ENCODE data around the gene NSMF. TPM values are rescaled to one million over a fixed set of nuclear protein-coding genes. Genes with fewer than 3 reads are reported as not detected.

NSMF gene
- total and polyA plus RNA-seq, 2 of the 8 experiments (the other 6 are each of a cell fraction or from before 2014, with no cell fraction given): 56.7 to 65.1 TPM

DNA sequence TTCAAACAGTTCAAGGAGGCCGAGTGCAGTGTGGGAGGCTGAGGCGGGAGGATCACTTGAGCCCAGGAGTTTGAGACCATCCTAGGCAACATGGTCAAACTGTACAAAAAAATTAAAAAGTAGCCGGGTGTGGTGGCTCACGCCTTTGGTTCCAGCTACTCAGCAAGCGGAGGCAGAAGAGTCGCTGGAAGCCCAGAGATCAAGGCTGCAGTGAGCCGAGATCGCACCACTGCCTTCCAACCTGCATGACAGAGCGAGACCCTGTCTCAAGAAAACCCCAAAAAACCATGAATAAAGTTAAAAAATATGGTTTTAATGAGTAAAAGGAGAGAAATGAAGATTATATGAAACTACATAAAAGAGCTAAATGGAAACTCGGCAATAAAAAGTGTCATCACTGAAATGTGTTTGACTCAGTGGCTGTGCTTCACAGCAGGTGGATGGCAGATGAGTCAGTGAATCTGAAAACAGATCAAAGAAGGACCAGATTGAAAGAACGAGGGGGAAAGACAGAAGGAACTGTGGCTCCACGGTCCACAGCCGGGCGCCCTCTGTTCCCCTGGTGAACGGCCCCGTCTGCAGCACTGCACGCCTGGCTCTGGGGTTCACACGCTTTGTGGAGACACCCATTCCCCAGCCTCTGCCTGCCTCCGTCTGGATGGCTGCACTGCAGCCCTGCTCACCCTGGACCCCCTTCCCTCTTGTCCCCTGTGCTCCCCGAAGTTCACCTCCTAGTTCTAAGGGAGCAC is 61.3 kb downstream of the NSMF start (continued):
- TF ChIP-seq TCF12 (IDR thresholded peaks at IDR 0.05; ENCODE audit: low read depth, low read length) (no peak), EZH2 (IDR thresholded peaks at IDR 0.05; ENCODE audit: low read depth, low read length, severe bottlenecking) (no peak), KDM1A (IDR thresholded peaks at IDR 0.05; ENCODE audit: borderline replicate concordance, low read length) (no peak), YY1 (IDR thresholded peaks at IDR 0.05; ENCODE audit: low read depth, low read length) (no peak), HDAC2 (IDR thresholded peaks at IDR 0.05; ENCODE audit: borderline replicate concordance in 1 of 2, low read depth in 2 of 2, low read length in 2 of 2) (no peak), CREB1 (IDR thresholded peaks at IDR 0.05) (no peak), EP300 (IDR thresholded peaks at IDR 0.05; ENCODE audit: borderline replicate concordance in 1 of 2, low read depth in 2 of 2, low read length in 2 of 2) (no peak), NANOG (IDR thresholded peaks at IDR 0.05; ENCODE audit: insufficient read depth, low read depth, low read length, poor library complexity, severe bottlenecking) (no peak)

Small RNA genes lying within 50 kb of the gene (microRNA-seq; reads per million reads assigned to microRNA genes)
- 0.81 to 0.92 reads per million in 2 experiments for gene MIR7114 (ENCODE audit: borderline microRNAs expressed in 2 of 2, borderline number of aligned reads in 2 of 2, borderline replicate concordance in 1 of 2)

Other genes starting within 250 kb of the NSMF start
- 7.7 and 8.9 TPM in 2 replicates for gene RNF208, start 237.1 kb downstream of the NSMF start, total RNA-seq (2021; fragmentation: NEBNext Ultra II Directional; extraction: Animal tissue kit (Norgen Biotek cat#: 25700))
- gene RNF208, start 237.1 kb downstream of the NSMF start, polyA plus RNA-seq (2011; rRNA removed): 2.7 and 4.8 TPM in 2 replicates
- gene CYSRT1, start 234.2 kb downstream of the NSMF start, total RNA-seq (2021; fragmentation: NEBNext Ultra II Directional; extraction: Animal tissue kit (Norgen Biotek cat#: 25700)): 1.0 and 1.6 TPM in 2 replicates
- gene CYSRT1, start 234.2 kb downstream of the NSMF start, polyA plus RNA-seq (2011; rRNA removed): 6.5 and 7.6 TPM in 2 replicates
- 0.17 TPM in 1 of 2 replicates, not detected in the other for gene RNF224, start 231.8 kb downstream of the NSMF start, total RNA-seq (2021; fragmentation: NEBNext Ultra II Directional; extraction: Animal tissue kit (Norgen Biotek cat#: 25700))
- gene RNF224, start 231.8 kb downstream of the NSMF start, polyA plus RNA-seq (2011; rRNA removed): 0.24 and 0.25 TPM in 2 replicates
- gene SLC34A3, start 228.4 kb downstream of the NSMF start, total RNA-seq (2021; fragmentation: NEBNext Ultra II Directional; extraction: Animal tissue kit (Norgen Biotek cat#: 25700)): not detected in 2 replicates
- 0.06 and 0.08 TPM in 2 replicates for gene SLC34A3, start 228.4 kb downstream of the NSMF start, polyA plus RNA-seq (2011; rRNA removed)
- 307 and 311 TPM in 2 replicates for gene TUBB4B, start 218.0 kb downstream of the NSMF start, total RNA-seq (2021; fragmentation: NEBNext Ultra II Directional; extraction: Animal tissue kit (Norgen Biotek cat#: 25700))
- 280 and 342 TPM in 2 replicates for gene TUBB4B, start 218.0 kb downstream of the NSMF start, polyA plus RNA-seq (2011; rRNA removed)
- not detected in 2 replicates for gene STPG3, start 208.0 kb downstream of the NSMF start, total RNA-seq (2021; fragmentation: NEBNext Ultra II Directional; extraction: Animal tissue kit (Norgen Biotek cat#: 25700))
- 0.14 TPM in 1 of 2 replicates, not detected in the other for gene STPG3, start 208.0 kb downstream of the NSMF start, polyA plus RNA-seq (2011; rRNA removed)
- 70.8 and 78.0 TPM in 2 replicates for gene NELFB, start 204.0 kb downstream of the NSMF start, total RNA-seq (2021; fragmentation: NEBNext Ultra II Directional; extraction: Animal tissue kit (Norgen Biotek cat#: 25700))
- gene NELFB, start 204.0 kb downstream of the NSMF start, polyA plus RNA-seq (2011; rRNA removed): 57.6 and 86.5 TPM in 2 replicates
- gene TOR4A, start 181.6 kb downstream of the NSMF start, total RNA-seq (2021; fragmentation: NEBNext Ultra II Directional; extraction: Animal tissue kit (Norgen Biotek cat#: 25700)): 9.2 and 9.3 TPM in 2 replicates
- 8.4 and 11.4 TPM in 2 replicates for gene TOR4A, start 181.6 kb downstream of the NSMF start, polyA plus RNA-seq (2011; rRNA removed)
- gene NRARP, start 157.1 kb downstream of the NSMF start, total RNA-seq (2021; fragmentation: NEBNext Ultra II Directional; extraction: Animal tissue kit (Norgen Biotek cat#: 25700)): 35.4 and 37.2 TPM in 2 replicates
- gene NRARP, start 157.1 kb downstream of the NSMF start, polyA plus RNA-seq (2011; rRNA removed): 32.5 and 52.0 TPM in 2 replicates
- 7.0 and 7.2 TPM in 2 replicates for gene EXD3, start 36.2 kb downstream of the NSMF start, total RNA-seq (2021; fragmentation: NEBNext Ultra II Directional; extraction: Animal tissue kit (Norgen Biotek cat#: 25700))
- 9.4 and 12.7 TPM in 2 replicates for gene EXD3, start 36.2 kb downstream of the NSMF start, polyA plus RNA-seq (2011; rRNA removed)
- 0.34 and 0.55 TPM in 2 replicates for gene NOXA1, start 35.9 kb downstream of the NSMF start, total RNA-seq (2021; fragmentation: NEBNext Ultra II Directional; extraction: Animal tissue kit (Norgen Biotek cat#: 25700))
- 0.91 and 1.5 TPM in 2 replicates for gene NOXA1, start 35.9 kb downstream of the NSMF start, polyA plus RNA-seq (2011; rRNA removed)
- 0.33 and 0.48 TPM in 2 replicates for gene ENTPD8, start 18.0 kb downstream of the NSMF start, total RNA-seq (2021; fragmentation: NEBNext Ultra II Directional; extraction: Animal tissue kit (Norgen Biotek cat#: 25700))
- 0.51 and 1.1 TPM in 2 replicates for gene ENTPD8, start 18.0 kb downstream of the NSMF start, polyA plus RNA-seq (2011; rRNA removed)
- gene PNPLA7, start 91.1 kb upstream of the NSMF start, total RNA-seq (2021; fragmentation: NEBNext Ultra II Directional; extraction: Animal tissue kit (Norgen Biotek cat#: 25700)): 0.47 and 0.57 TPM in 2 replicates
- 0.35 and 0.36 TPM in 2 replicates for gene PNPLA7, start 91.1 kb upstream of the NSMF start, polyA plus RNA-seq (2011; rRNA removed)
- gene MRPL41, start 92.5 kb upstream of the NSMF start, total RNA-seq (2021; fragmentation: NEBNext Ultra II Directional; extraction: Animal tissue kit (Norgen Biotek cat#: 25700)): 47.2 and 49.4 TPM in 2 replicates
- gene MRPL41, start 92.5 kb upstream of the NSMF start, polyA plus RNA-seq (2011; rRNA removed): 58.1 and 79.3 TPM in 2 replicates
- 44.6 and 45.7 TPM in 2 replicates for gene DPH7, start 119.6 kb upstream of the NSMF start, total RNA-seq (2021; fragmentation: NEBNext Ultra II Directional; extraction: Animal tissue kit (Norgen Biotek cat#: 25700))
- gene DPH7, start 119.6 kb upstream of the NSMF start, polyA plus RNA-seq (2011; rRNA removed): 45.5 and 50.5 TPM in 2 replicates
- 58.5 and 58.7 TPM in 2 replicates for gene ZMYND19, start 131.2 kb upstream of the NSMF start, total RNA-seq (2021; fragmentation: NEBNext Ultra II Directional; extraction: Animal tissue kit (Norgen Biotek cat#: 25700))
- gene ZMYND19, start 131.2 kb upstream of the NSMF start, polyA plus RNA-seq (2011; rRNA removed): 42.4 and 54.0 TPM in 2 replicates
- 22.0 and 22.2 TPM in 2 replicates for gene ARRDC1, start 146.4 kb upstream of the NSMF start, total RNA-seq (2021; fragmentation: NEBNext Ultra II Directional; extraction: Animal tissue kit (Norgen Biotek cat#: 25700))
- gene ARRDC1, start 146.4 kb upstream of the NSMF start, polyA plus RNA-seq (2011; rRNA removed): 58.4 and 94.0 TPM in 2 replicates
- gene EHMT1, start 159.7 kb upstream of the NSMF start, total RNA-seq (2021; fragmentation: NEBNext Ultra II Directional; extraction: Animal tissue kit (Norgen Biotek cat#: 25700)): 163 and 171 TPM in 2 replicates
- 95.7 and 143 TPM in 2 replicates for gene EHMT1, start 159.7 kb upstream of the NSMF start, polyA plus RNA-seq (2011; rRNA removed)

All from H1 (cell line).